ENCODE measurements around the gene CCDC180. TPM values are rescaled to one million over a fixed set of nuclear protein-coding genes. Genes with fewer than 3 reads are reported as not detected.
"Not testable (repeated sequence)": the region's sequence is repeated elsewhere in the genome, so short reads cannot be mapped to it uniquely, and the experiment has no call there.

The CCDC180 gene
- total RNA-seq: 10 to 100 TPM; 14.3 to 34.3 TPM
- 1 to 10 TPM; 3.3 to 5.8 TPM for polyA plus RNA-seq
- long read RNA-seq, donor 1, partial matches to known transcripts: 0 of 2 reads
- long read RNA-seq, donor 1, other reads (novel, unspliced or antisense): 0 of 2 reads
- long read RNA-seq, donor 2, partial matches to known transcripts: 0 of 2 reads
- long read RNA-seq, donor 2, other reads (novel, unspliced or antisense): 0 of 2 reads
- long read RNA-seq, donor 3, partial matches to known transcripts: 0 of 2 reads
- long read RNA-seq, donor 3, other reads (novel, unspliced or antisense): 0 of 2 reads
- long read RNA-seq, donor 4, partial matches to known transcripts: 0 of 1 reads
- long read RNA-seq, donor 4, other reads (novel, unspliced or antisense): 0 of 1 reads
- long read RNA-seq, donor 5, partial matches to known transcripts: 0 of 4 reads
- long read RNA-seq, donor 5, other reads (novel, unspliced or antisense): 0 of 4 reads

GRCh38 chr9:97307500-97308163 lies at the start of gene CCDC180:
Gene CCDC180 (plus strand): TSS chr9:97307659. CDS start chr9:97308064, 405 bp downstream.
- Histone ChIP-seq H3K4me3 (no peak within 1 kb of the TSS), H3K9me3 (ENCODE audit: control insufficient read depth in 4 of 4, insufficient read depth in 3 of 4, low read length in 3 of 4) (no peaks in the 10 kb centered on the region), H3K27me3 (ENCODE audit: control insufficient read depth in 3 of 3, insufficient read depth in 3 of 3, low read length in 2 of 3) (peaks cover 0 to 10% (median 0%) of the 10 kb centered on the region in 3 donors), H3K4me1 (ENCODE audit: control insufficient read depth in 5 of 5, insufficient read depth in 5 of 5, low read length in 5 of 5) (peaks cover 0 to 11% (median 4%) of the 10 kb centered on the region in 5 donors), H3K27ac (ENCODE audit: low read depth in 1 of 2, low read length in 1 of 2) (peak within 1 kb of the TSS in 1 of 2 donors; percentile 5), H3K36me3 (ENCODE audit: control insufficient read depth in 4 of 4, insufficient read depth in 4 of 4, low read length in 4 of 4) (peaks cover 0 to 10% (median 5%) of the 10 kb centered on the region in 4 donors), H3K9ac (ENCODE audit: insufficient read depth in 1 of 2, low read length in 2 of 2) (no peak within 1 kb of the TSS)
- DNase-seq (peak; percentile 33 to 41 (median 37)), ATAC-seq (ENCODE audit: insufficient read depth, low FRiP score) (no peak)
- WGBS, 2 donors: 38 to 59% methylated on average over 42 of the region's 42 CpGs
- TF ChIP-seq CTCF (IDR thresholded peaks at IDR 0.05; ENCODE audit: control extremely low read depth, extremely low read depth): no peak

GRCh38 chr9:97259834-97260514 lies 47.5 kb upstream of the CCDC180 start:
- ATAC-seq (ENCODE audit: insufficient read depth, low FRiP score); H3K9me3 ChIP-seq (ENCODE audit: control insufficient read depth in 4 of 4, insufficient read depth in 3 of 4, low read length in 3 of 4); H3K4me3 ChIP-seq; H3K27me3 ChIP-seq (ENCODE audit: control insufficient read depth in 3 of 3, insufficient read depth in 3 of 3, low read length in 2 of 3); H3K27ac ChIP-seq (ENCODE audit: low read depth in 1 of 2, low read length in 1 of 2); H3K36me3 ChIP-seq (ENCODE audit: control insufficient read depth in 4 of 4, insufficient read depth in 4 of 4, low read length in 4 of 4); H3K9ac ChIP-seq (ENCODE audit: insufficient read depth in 1 of 2, low read length in 2 of 2); H3K4me1 ChIP-seq (ENCODE audit: control insufficient read depth in 5 of 5, insufficient read depth in 5 of 5, low read length in 5 of 5): not testable (repeated sequence)
- DNase-seq: peak; percentile 33 to 65 (median 36)
- WGBS, 2 donors: 68 to 90% methylated on average over 4 of the region's 4 CpGs

GRCh38 chr9:97271292-97271691 lies 36.2 kb upstream of the CCDC180 start:
- TF ChIP-seq CTCF (IDR thresholded peaks at IDR 0.05; ENCODE audit: control extremely low read depth, extremely low read depth): no peak
- Histone ChIP-seq H3K36me3 (ENCODE audit: control insufficient read depth in 4 of 4, insufficient read depth in 4 of 4, low read length in 4 of 4) (peaks cover 0 to 2% (median 0%) of the 10 kb centered on the region in 4 donors), H3K4me3 (no peak overlapping the region), H3K4me1 (ENCODE audit: control insufficient read depth in 5 of 5, insufficient read depth in 5 of 5, low read length in 5 of 5) (no peaks in the 10 kb centered on the region), H3K9me3 (ENCODE audit: control insufficient read depth in 4 of 4, insufficient read depth in 3 of 4, low read length in 3 of 4) (no peaks in the 10 kb centered on the region), H3K27ac (ENCODE audit: low read depth in 1 of 2, low read length in 1 of 2) (no peak overlapping the region), H3K9ac (ENCODE audit: insufficient read depth in 1 of 2, low read length in 2 of 2) (no peak overlapping the region), H3K27me3 (ENCODE audit: control insufficient read depth in 3 of 3, insufficient read depth in 3 of 3, low read length in 2 of 3) (no peaks in the 10 kb centered on the region)
- WGBS, 2 donors: 81 to 90% methylated on average over 28 of the region's 29 CpGs
- ATAC-seq (ENCODE audit: insufficient read depth, low FRiP score): no peak
- no peak for DNase-seq

- ATAC-seq (ENCODE audit: insufficient read depth, low FRiP score) (no peak), DNase-seq (no peak)
- no peak for TF ChIP-seq CTCF (IDR thresholded peaks at IDR 0.05; ENCODE audit: control extremely low read depth, extremely low read depth)
- WGBS, 2 donors: 86 to 89% methylated on average over 4 of the region's 4 CpGs
- no peaks in the 10 kb centered on the region for H3K27me3 ChIP-seq (ENCODE audit: control insufficient read depth in 3 of 3, insufficient read depth in 3 of 3, low read length in 2 of 3)
- no peak overlapping the region for H3K4me3 ChIP-seq
- no peaks in the 10 kb centered on the region for H3K4me1 ChIP-seq (ENCODE audit: control insufficient read depth in 5 of 5, insufficient read depth in 5 of 5, low read length in 5 of 5)
- no peaks in the 10 kb centered on the region for H3K9me3 ChIP-seq (ENCODE audit: control insufficient read depth in 4 of 4, insufficient read depth in 3 of 4, low read length in 3 of 4)
- no peak overlapping the region for H3K27ac ChIP-seq (ENCODE audit: low read depth in 1 of 2, low read length in 1 of 2)
- H3K36me3 ChIP-seq (ENCODE audit: control insufficient read depth in 4 of 4, insufficient read depth in 4 of 4, low read length in 4 of 4): peaks cover 0 to 6% (median 0%) of the 10 kb centered on the region in 4 donors
- H3K9ac ChIP-seq (ENCODE audit: insufficient read depth in 1 of 2, low read length in 2 of 2): no peak overlapping the region
These were observed 35.4 kb upstream of the CCDC180 start for GRCh38 chr9:97272072-97272471.
